Testis (tissue), 2 donors: Measurements from ENCODE around the gene SPEN.

Experiments used
- CTCF ChIP-seq, 3 experiments: fragments of 450-650 bp in 2 of 3; fragments of 200-600 bp in 1 of 3; sonication (generic) in 1 of 3; IDR thresholded peaks; one replicate each; pipeline ENCODE4 v1.5.1; 2016 to 2019; ENCODE audit warnings: antibody characterized with exemption in 3 of 3, mild to moderate bottlenecking in 2 of 3, moderate library complexity in 1 of 3
- POLR2A ChIP-seq: fragments of 450-650 bp; IDR thresholded peaks from one replicate; pipeline ENCODE4 v1.6.1; 2017; ENCODE audit warnings: antibody characterized with exemption, mild to moderate bottlenecking, moderate library complexity

GRCh38 chr1:15834406-15835204 is 12.9 kb upstream of the SPEN start:
- TF ChIP-seq CTCF (IDR thresholded peaks at IDR 0.05) (peak in 1 of 3 experiments; percentile 5), POLR2A (no peak)
